Upper lobe of left lung (tissue), 6 donors: ENCODE results near the gene SELENOW. TPM values are rescaled to one million over a fixed set of nuclear protein-coding genes. Genes with fewer than 3 reads are reported as not detected.
A peak's percentile ranks its signal among the peaks of the same experiment; 100 is the strongest.
"Not testable (repeated sequence)": the region's sequence is repeated elsewhere in the genome, so short reads cannot be mapped to it uniquely, and the experiment has no call there.

Source experiments
- ATAC-seq, 2 donors: fragments of 200-7000 bp; cut with Tn5 transposase; one replicate each; pipeline ENCODE4 v1.9.1; 2022; ENCODE audit warnings: mild to moderate bottlenecking in 2 of 2, moderate library complexity in 2 of 2; ENCODE audit not compliant: low FRiP score in 2 of 2
- DNase-seq, 2 donors: peaks; one replicate each; pipeline ENCODE4 v3.0.0-alpha.2; 2019 to 2020
- H3K27ac ChIP-seq, 4 donors: fragments of 200-600 bp; sonication (generic); one replicate each; pipeline ENCODE4 v1.5.1; 2016 to 2019
- H3K27me3 ChIP-seq, 4 donors: fragments of 200-600 bp; sonication (generic); one replicate each; pipeline ENCODE4 v1.5.1; 2017 to 2019
- H3K36me3 ChIP-seq, 4 donors: fragments of 200-600 bp; sonication (generic); one replicate each; pipeline ENCODE4 v1.5.1; 2016 to 2019
- H3K4me1 ChIP-seq, 4 donors: fragments of 200-600 bp; sonication (generic); one replicate each; pipeline ENCODE4 v1.5.1; 2018 to 2019
- H3K4me3 ChIP-seq, 4 donors: fragments of 200-600 bp; sonication (generic); one replicate each; pipeline ENCODE4 v1.5.1; 2017 to 2019; ENCODE audit warnings: mild to moderate bottlenecking in 2 of 4, moderate library complexity in 1 of 4
- H3K9me3 ChIP-seq, 4 donors: fragments of 200-600 bp; sonication (generic); one replicate each; pipeline ENCODE4 v1.5.1; 2018 to 2019
- CTCF ChIP-seq, 6 experiments: fragments of 450-650 bp in 4 of 6; fragments of 200-600 bp in 2 of 6; sonication (generic) in 2 of 6; IDR thresholded peaks; one replicate each; pipeline ENCODE4 v1.5.1; 2016 to 2019; ENCODE audit warnings: antibody characterized with exemption in 6 of 6
- EP300 ChIP-seq, 4 donors: sonication (generic); formaldehyde crosslinking; IDR thresholded peaks; one replicate each; pipeline ENCODE4 v1.5.1; 2017; ENCODE audit warnings: antibody characterized with exemption in 4 of 4, control low read depth in 2 of 4
- POLR2A ChIP-seq, 4 donors: fragments of 450-650 bp; IDR thresholded peaks; one replicate each; pipeline ENCODE4 v1.5.1; 2016 to 2017; ENCODE audit warnings: antibody characterized with exemption in 4 of 4, mild to moderate bottlenecking in 2 of 4
- POLR2AphosphoS5 ChIP-seq, 2 donors: sonication (generic); formaldehyde crosslinking; IDR thresholded peaks; one replicate each; pipeline ENCODE4 v1.5.1; 2017; ENCODE audit warnings: antibody characterized with exemption in 2 of 2
- WGBS, 2 donors: methylation state at CpG; one replicate each; pipeline ENCODE4 v1.1.5; 2017 to 2018; 5-methylcytosine and 5-hydroxymethylcytosine counted together
- total RNA-seq, 6 donors: library from RNA; depleted of rRNA in 4 of 6; stranded (reverse); fragments of >200 nt in 4 of 6; gene quantifications; one replicate each; pipeline versions ENCODE4 v1.1.0 to v1.2.1, GENCODE V29; 2016 to 2021
- donor health status: DM: no; HTN: no; CAD: no; lungs with moderate emphysema.
- donor health status: DM: no; HTN: yes; CAD: no; lungs with severe emphysema.

The SELENOW gene
- total RNA-seq, 6 donors from 2014 or later: 194 to 455 (median 325) TPM

- H3K36me3 ChIP-seq: peaks cover 7 to 52% (median 42%) of the 10 kb centered on the region in 4 donors
- 5 to 6% methylated on average over 41 to 51 of the region's 53 CpGs for whole genome bisulfite sequencing, 2 donors
Observed at GRCh38 chr19:47745010-47745901, 33.2 kb upstream of the SELENOW start, which contains the start of gene NOP53. Gene NOP53, plus strand, starts transcription at chr19:47745546. Its CDS starts 14 bp downstream, at chr19:47745560.

GRCh38 chr19:47746129-47746528 lies 32.4 kb upstream of the SELENOW start:
- not testable (repeated sequence) for H3K27me3 ChIP-seq, DNase-seq, H3K9me3 ChIP-seq, ATAC-seq
- 70 to 76% methylated on average over 17 of the region's 17 CpGs for WGBS, 2 donors
- H3K4me3 ChIP-seq: peak overlapping the region; percentile 29 to 79 (median 72)
- H3K27ac ChIP-seq: peak overlapping the region in 2 of 4 donors; percentile 96 to 97
- peaks cover 39 to 55% (median 47%) of the 10 kb centered on the region in 4 donors for H3K4me1 ChIP-seq
- peaks cover 10 to 52% (median 42%) of the 10 kb centered on the region in 4 donors for H3K36me3 ChIP-seq

More at GRCh38 chr19:47745010-47745901, 33.2 kb upstream of the SELENOW start, which contains the start of gene NOP53:
- DNase-seq (peak; percentile 94 to 95), ATAC-seq (peak; percentile 74 to 82)
- TF ChIP-seq POLR2AphosphoS5 (IDR thresholded peaks at IDR 0.05): peak; percentile 87 to 98
- peak in 1 of 4 donors; percentile 33 for TF ChIP-seq EP300 (IDR thresholded peaks at IDR 0.05)
- TF ChIP-seq CTCF (IDR thresholded peaks at IDR 0.05): peak in 4 of 6 experiments; percentile 42 to 66 (median 50)
- peak in 3 of 4 donors; percentile 67 to 86 (median 86) for TF ChIP-seq POLR2A (IDR thresholded peaks at IDR 0.05)
- peaks cover 39 to 55% (median 47%) of the 10 kb centered on the region in 4 donors for H3K4me1 ChIP-seq
- no peaks in the 10 kb centered on the region for H3K27me3 ChIP-seq
- peak within 1 kb of the TSS; percentile 29 to 79 (median 72) for H3K4me3 ChIP-seq
- peak within 1 kb of the TSS; percentile 83 to 97 (median 95) for H3K27ac ChIP-seq
- H3K9me3 ChIP-seq: no peaks in the 10 kb centered on the region

GRCh38 chr19:47749326-47749725 lies 29.2 kb upstream of the SELENOW start:
- TF ChIP-seq POLR2A (IDR thresholded peaks at IDR 0.05) (no peak), CTCF (IDR thresholded peaks at IDR 0.05) (no peak), POLR2AphosphoS5 (IDR thresholded peaks at IDR 0.05) (no peak), EP300 (IDR thresholded peaks at IDR 0.05) (no peak)
- H3K27ac ChIP-seq: no peak overlapping the region
- H3K4me3 ChIP-seq: no peak overlapping the region
- no peak for ATAC-seq
- DNase-seq: no peak
- 70 to 86% methylated on average over 3 of the region's 3 CpGs for WGBS, 2 donors
- H3K36me3 ChIP-seq: peaks cover 32 to 77% (median 65%) of the 10 kb centered on the region in 4 donors
- no peaks in the 10 kb centered on the region for H3K9me3 ChIP-seq
- no peaks in the 10 kb centered on the region for H3K27me3 ChIP-seq
- H3K4me1 ChIP-seq: peaks cover 19 to 30% (median 26%) of the 10 kb centered on the region in 4 donors

GRCh38 chr19:47750752-47751151 lies 27.8 kb upstream of the SELENOW start:
- Histone ChIP-seq H3K27ac (no peak overlapping the region), H3K36me3 (peaks cover 44 to 91% (median 80%) of the 10 kb centered on the region in 4 donors), H3K4me1 (peaks cover 11 to 23% (median 19%) of the 10 kb centered on the region in 4 donors), H3K27me3 (no peaks in the 10 kb centered on the region), H3K9me3 (no peaks in the 10 kb centered on the region), H3K4me3 (no peak overlapping the region)
- DNase-seq (peak in 1 of 2 donors; percentile 72), ATAC-seq (no peak)
- 95 to 100% methylated on average over 1 to 18 of the region's 18 CpGs for WGBS, 2 donors
- TF ChIP-seq CTCF (IDR thresholded peaks at IDR 0.05): no peak
- TF ChIP-seq POLR2AphosphoS5 (IDR thresholded peaks at IDR 0.05): no peak
- no peak for TF ChIP-seq EP300 (IDR thresholded peaks at IDR 0.05)
- no peak for TF ChIP-seq POLR2A (IDR thresholded peaks at IDR 0.05)
